Amniotic epithelial cell (primary cell): ENCODE results near the gene SCN8A.

ENCODE experiments used
- DNase-seq: peaks from one replicate; pipeline ENCODE4 v3.0.0-alpha.2; 2010; ENCODE audit warnings: low read depth

The SCN8A gene

GRCh38 chr12:51669996-51670395 is 79.0 kb downstream of the SCN8A start:
- DNase-seq = no peak

GRCh38 chr12:51672334-51672733 is 81.3 kb downstream of the SCN8A start:
- DNase-seq = no peak

DNA sequence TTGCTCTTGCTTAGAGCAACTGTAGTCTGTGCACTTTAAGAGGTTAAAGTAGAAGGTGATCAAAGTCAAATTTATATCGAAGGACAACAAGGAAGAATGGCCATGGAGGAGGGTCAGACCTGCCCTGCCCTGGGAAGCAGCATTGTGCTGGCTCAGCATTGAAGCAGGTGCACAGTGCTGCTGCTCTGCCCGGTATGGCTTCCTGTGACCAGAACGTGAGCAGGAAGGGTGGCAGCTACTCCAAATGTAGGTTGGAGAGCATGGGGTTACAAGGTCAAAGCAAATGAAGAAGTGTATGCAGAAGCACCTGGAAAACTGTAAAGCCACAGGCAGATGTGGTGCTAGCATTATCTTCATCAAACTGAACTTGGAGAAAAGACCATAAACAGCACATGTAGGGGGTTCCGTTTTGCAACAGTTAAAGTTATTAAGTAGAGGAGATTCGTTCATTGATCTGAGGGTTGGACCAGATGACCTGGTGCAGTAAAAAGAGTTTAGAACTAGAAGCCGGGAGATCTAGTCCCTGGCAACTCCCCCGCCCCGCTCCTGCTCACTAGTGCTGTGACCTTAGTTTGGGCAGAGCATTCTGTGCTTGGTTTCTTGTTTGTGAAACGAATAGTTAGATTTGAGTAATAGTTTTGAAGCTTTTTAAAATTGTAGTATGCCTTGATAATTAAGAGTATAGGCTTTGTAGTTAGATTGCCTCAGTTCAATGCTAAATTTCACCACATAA is 84.2 kb downstream of the SCN8A start:
- DNase-seq = no peak

GRCh38 chr12:51676875-51677274 is 85.8 kb downstream of the SCN8A start:
- DNase-seq = no peak

DNA sequence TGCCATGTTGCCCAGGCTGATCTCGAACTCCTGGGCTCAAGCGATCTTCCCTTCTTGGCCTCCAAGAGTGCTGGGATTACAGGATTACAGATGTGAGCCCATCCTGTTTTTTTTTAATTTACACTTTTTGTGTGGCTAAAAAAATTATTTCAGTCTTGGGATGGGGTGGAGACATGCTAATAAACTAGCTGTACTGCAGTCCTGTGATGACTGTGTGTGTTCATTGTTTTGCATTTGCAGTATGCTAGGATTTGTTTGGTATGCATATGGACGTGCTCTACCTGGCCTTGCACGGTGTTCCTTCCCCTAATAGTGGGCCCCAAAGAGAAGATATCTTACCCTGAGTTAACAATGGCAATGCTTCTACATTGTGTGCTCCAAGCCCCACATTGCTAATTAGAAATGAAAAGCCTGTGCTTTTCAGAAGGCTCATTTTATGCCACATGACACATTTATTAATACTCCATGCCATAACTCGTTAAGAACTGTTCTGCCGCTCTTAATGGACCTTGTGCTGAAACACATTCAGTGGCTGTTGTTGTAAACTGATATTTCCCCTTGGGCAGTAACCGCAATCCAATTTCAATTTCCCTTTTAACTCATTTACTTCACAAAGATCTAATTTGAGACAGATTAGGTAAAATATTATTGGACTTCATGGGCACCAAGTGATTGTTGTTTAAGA is 86.4 kb downstream of the SCN8A start:
- DNase-seq = no peak

- peak; percentile 64 for DNase-seq
Measured at GRCh38 chr12:51678086-51678724, 87.2 kb downstream of the SCN8A start.

DNA sequence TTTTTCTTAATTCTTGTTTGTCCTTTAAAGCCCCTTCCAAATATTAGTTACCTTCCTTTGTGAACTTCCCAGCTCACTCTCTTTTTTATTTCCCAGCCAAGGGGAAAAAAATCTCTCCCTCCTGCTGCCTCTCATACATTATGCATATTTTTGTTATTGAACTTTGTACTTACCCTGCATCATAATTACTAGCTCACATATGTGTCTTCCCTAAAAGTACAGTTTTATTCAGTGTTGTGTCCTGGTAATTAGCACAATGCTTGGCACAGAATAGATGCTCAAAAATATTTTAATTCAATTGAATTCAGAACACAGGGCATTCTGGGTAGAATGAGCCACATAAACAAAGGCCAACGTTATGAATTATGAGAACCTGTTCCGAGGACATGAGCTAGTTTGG is 91.9 kb downstream of the SCN8A start:
- DNase-seq = no peak

DNA sequence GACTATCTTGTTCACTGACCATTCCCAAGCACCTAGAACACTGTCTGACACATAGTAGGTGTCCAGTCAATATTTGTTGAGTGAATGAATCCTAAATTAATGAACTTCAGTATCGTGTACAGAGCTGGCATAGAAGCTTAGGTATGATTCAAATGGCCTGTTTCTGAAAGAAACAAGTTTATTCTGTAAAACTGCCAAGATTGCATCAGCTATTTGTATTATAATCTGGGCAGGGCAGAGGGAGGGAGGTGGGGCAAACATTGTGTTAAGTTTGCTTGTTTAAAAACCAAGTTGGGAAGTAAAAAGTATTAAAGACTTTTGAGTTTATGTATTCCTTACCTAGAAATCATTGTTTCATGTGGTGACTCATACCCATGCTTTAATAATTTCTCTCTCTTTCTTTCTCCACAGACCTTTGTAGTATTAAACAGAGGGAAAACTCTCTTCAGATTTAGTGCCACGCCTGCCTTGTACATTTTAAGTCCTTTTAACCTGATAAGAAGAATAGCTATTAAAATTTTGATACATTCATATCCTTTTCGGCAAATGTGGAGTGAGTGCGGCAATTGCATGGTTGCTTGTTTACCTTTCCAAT is 92.8 kb downstream of the SCN8A start:
- DNase-seq = peak; percentile 55

DNA sequence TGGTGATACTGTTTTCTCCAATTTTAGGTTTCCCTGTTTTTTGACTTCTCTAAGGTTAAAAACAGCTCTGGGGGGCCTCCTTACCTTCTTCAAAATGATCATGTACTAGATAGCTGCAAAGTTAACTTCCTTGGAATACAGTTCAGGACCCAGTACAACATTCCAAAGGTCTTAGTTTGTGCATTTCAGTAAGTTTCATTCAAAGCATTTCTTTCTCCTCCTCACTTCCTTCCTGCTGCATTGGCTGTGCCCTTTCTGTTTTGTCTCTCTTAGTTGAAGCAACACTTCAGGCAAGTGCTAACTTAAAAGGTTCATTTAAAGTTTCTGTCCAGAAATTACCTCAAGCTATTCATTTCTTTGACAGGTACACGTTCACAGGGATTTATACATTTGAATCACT is 95.7 kb downstream of the SCN8A start:
- peak; percentile 24 for DNase-seq

DNA sequence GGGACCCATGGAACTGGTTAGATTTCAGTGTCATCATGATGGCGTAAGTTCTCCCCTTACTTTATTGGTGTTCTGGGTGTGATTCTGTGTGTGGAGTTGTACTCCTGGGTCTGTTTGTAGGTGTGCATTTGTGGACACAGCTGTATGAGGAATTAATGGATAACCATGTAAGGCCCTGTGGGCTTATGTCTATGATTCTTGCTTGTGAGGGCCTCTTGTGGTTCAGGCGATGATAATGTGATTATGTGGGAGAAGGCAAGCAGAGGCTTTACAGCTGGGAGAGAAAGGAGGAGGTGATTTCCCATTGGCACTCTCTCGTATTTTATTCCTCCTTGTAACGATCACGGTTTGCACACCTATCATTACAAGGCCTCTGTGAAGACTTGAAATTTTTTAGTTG is 96.1 kb downstream of the SCN8A start:
- peak; percentile 25 for DNase-seq

- peak; percentile 79 for DNase-seq
Measured at GRCh38 chr12:51687614-51688013, 96.6 kb downstream of the SCN8A start.

- DNase-seq = peak; percentile 34
Measured at GRCh38 chr12:51689983-51690382, 99.0 kb downstream of the SCN8A start.

DNA sequence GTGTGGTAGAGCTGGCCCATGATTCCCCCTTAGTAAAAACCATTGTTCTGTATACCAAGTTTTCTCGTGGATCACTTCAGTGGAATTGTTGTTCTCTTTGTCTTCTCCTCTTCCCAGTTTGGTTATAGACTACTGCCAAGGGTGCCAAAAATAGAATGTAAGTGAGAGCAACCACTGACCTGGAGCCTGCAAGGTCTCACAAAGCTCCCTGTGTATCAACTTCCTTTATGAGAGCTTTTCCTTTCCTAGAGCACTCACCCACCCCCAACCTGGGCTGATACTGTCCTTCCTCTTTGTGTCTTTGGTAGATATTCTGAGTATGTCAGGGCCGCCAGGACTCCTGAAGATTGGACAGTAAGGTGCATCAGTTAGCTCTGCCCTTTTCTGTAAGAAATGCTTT is 101.0 kb downstream of the SCN8A start:
- no peak for DNase-seq

GRCh38 chr12:51693569-51693968 is 102.5 kb downstream of the SCN8A start:
- DNase-seq = no peak

DNA sequence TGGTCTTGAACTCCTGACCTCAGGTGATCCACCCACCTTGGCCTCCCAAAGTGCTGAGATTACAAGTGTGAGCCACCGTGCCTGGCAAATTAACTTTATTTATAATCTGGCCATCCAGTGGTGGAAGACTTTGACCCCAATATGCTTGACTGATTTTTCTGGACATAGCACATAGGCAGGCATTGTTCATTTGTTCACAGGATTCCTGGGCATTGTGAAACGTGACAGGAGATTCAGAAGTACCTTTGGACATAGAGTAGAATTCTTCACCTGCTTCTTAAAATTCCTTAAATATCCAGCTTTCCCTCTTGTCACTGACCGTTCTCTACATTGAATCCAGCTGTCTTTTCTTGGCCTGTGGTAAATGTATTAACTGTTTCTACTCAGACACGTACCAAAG is 103.1 kb downstream of the SCN8A start:
- no peak for DNase-seq

DNA sequence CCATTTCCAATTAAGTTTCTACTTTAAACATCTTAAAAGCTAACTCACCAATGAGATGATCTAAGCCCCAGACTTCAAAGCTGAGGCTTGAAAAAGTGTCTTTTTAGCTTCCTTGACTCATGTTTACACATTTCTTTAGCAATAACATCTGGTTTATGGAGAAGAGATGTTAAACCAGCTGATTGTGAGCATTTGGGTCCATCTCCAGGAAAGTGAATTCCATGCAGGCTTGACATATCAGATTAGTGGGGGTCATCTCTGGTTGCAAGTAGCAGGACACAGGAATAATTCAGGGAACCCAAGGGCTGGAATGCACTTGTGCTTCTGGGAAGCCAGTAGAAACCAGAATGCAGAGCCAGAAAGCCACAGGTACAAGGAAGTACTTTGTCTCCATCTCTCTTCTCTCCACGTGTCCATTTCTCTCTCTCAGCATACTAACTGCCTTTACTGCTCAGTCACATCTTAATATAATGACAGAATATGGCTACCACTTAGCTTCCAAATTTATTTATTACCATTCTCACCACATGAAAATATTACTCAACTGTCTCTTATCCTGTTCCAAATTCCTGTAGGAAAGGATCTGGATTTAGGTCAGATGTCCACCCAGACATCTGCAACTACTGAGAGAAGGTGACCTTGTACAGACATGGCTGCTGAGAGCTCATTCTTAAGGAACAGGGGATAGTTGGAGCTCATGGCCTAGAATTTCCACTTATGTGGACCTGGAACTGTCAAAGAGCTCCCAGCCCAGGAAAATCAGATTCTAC is 104.4 kb downstream of the SCN8A start:
- peak; percentile 26 for DNase-seq

DNA sequence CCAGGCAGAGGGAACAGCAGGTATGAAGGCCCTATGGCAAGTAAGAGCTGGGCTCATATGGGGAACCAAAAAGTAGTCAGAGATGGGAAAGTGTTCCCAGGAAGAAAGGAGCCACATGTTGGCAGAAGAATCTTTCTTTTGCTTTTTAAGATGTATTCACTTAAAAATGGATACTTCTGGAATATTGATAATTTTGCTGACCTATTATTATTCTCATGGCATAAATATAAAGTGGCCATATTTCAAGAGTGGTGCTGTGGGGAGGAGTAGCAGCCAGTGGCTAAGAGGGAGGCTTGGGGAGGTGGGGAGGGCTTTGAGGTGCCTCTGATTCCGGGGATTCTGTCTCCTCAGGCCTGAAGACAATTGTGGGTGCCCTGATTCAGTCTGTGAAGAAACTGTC is 108.2 kb downstream of the SCN8A start:
- DNase-seq = no peak

DNA sequence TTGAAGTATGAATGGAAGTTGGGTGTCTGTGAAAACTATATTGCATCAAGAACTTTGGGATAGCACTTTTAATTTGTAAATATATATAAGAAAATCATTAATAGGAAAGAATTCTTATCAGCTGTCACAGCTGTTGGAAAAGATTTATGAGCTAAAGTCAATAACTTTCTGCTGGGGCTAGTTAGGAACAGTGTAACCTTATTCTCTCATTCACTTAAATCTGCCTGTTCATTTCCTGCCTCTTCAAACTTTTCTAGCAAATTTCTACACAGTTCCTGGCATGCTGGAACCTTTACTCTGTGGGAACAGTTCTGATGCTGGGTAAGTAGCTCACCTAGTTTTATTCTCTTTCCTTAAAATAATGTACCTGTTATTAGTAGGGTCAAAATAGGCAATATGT is 109.9 kb downstream of the SCN8A start:
- no peak for DNase-seq

GRCh38 chr12:51702587-51702986 is 111.6 kb downstream of the SCN8A start:
- DNase-seq = no peak

DNA sequence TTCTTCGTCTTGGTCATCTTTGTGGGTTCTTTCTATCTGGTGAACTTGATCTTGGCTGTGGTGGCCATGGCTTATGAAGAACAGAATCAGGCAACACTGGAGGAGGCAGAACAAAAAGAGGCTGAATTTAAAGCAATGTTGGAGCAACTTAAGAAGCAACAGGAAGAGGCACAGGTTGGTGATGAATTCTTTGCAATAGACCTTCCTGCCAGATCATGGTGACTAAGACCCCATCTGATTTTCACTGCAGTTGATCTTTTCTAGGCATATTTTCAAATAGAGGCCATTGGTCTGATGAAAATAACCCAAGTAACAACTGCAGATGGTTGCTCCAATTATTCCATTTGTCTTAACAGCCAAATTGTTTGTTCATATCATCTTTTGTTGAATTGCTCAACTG is 114.4 kb downstream of the SCN8A start:
- no peak for DNase-seq

DNA sequence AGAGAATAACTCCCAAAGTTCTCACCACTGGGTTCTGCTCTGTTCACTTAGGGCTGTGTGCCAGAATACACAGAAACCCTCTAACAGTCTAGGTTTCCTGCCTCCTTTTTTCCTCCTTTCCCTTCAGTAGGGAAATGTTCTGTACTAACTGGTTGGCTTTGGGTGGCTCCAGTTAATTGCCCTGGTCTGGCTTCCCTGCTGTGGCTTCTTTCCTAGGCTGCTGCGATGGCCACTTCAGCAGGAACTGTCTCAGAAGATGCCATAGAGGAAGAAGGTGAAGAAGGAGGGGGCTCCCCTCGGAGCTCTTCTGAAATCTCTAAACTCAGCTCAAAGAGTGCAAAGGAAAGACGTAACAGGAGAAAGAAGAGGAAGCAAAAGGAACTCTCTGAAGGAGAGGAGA is 115.2 kb downstream of the SCN8A start:
- DNase-seq = no peak

DNA sequence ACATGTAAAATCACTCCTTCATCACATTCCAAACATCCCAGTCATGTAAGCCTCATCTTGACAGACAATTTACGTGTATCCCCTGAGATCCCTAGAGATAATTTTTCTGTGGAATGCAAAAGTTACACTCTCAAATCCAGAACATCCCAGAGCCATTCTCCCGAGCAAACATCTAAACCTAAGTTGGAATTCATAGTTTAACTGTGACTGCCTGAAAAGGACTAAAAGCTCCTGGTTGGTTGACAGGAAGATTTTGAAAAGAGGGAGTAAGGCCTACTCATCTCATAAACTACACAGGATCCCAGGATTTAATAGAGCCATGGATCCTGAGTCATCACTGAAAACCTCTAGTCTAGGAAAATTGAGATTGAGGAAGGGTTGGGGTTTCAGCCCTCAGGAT is 123.6 kb downstream of the SCN8A start:
- peak; percentile 43 for DNase-seq
